ENCODE data around the gene TRIM64. TPM values are rescaled to one million over a fixed set of nuclear protein-coding genes. Genes with fewer than 3 reads are reported as not detected.
"Not testable (repeated sequence)": the region's sequence is repeated elsewhere in the genome, so short reads cannot be mapped to it uniquely, and the experiment has no call there.

The TRIM64 gene, protein sequence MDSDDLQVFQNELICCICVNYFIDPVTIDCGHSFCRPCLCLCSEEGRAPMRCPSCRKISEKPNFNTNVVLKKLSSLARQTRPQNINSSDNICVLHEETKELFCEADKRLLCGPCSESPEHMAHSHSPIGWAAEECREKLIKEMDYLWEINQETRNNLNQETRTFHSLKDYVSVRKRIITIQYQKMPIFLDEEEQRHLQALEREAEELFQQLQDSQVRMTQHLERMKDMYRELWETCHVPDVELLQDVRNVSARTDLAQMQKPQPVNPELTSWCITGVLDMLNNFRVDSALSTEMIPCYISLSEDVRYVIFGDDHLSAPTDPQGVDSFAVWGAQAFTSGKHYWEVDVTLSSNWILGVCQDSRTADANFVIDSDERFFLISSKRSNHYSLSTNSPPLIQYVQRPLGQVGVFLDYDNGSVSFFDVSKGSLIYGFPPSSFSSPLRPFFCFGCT
- polyA plus RNA-seq (2013, experiment 1 of 2) = not detected
- polyA plus RNA-seq (2013, experiment 2 of 2) = not detected

DNA sequence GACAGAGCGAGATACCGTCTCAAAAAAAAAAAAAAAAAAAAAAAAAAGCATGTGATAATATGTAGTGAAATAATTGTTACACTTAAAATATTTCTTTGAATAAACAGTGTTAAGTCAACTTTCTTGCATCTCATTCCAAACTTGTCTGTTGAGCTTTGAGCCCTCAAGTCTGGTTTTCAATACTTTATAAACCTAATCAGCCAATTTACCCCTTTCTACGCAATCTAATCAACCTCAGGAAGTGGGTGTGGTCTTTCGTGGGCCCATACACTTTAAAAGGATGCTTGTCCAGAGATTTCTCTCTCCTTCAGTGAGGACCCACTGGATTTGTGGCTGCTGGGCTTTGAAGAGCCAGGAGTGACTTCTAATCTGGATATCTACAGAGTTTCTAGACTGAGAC lies at the start of gene TRIM64:
Gene TRIM64, plus strand, starts transcription at position 301 of the 400 bp plus-strand sequence. CDS start 2,467 bp downstream, outside the sequence.
- H3K4ac ChIP-seq (ENCODE audit: low read depth, low read length); H2BK120ac ChIP-seq (ENCODE audit: low read depth, low read length); H3K36me3 ChIP-seq (ENCODE audit: control insufficient read depth, insufficient read depth, low read length); H3K79me1 ChIP-seq (ENCODE audit: low read length); H4K5ac ChIP-seq (ENCODE audit: low read length); H3K4me2 ChIP-seq (ENCODE audit: low read length); H3K4me3 ChIP-seq (ENCODE audit: low read length); H3K4me1 ChIP-seq (ENCODE audit: control insufficient read depth, low read depth, low read length); H3K56ac ChIP-seq (ENCODE audit: low read length); H3K18ac ChIP-seq (ENCODE audit: low read length); H4K8ac ChIP-seq (ENCODE audit: low read depth, low read length); H3K9ac ChIP-seq (ENCODE audit: low read length); H3K79me2 ChIP-seq (ENCODE audit: control insufficient read depth, insufficient read depth, low read length); H3K23ac ChIP-seq (ENCODE audit: low read length); H3K27ac ChIP-seq (ENCODE audit: low read depth, low read length); DNase-seq; H2BK5ac ChIP-seq (ENCODE audit: low read length); H3K27me3 ChIP-seq (ENCODE audit: insufficient read depth, low read length, poor library complexity); H2AK5ac ChIP-seq (ENCODE audit: low read length); H2BK15ac ChIP-seq (replicated peaks; ENCODE audit: low read depth): not testable (repeated sequence)
- no CpG with 5 or more reads among the region's 4 CpGs for WGBS (ENCODE audit: extremely low coverage, insufficient coverage, low lambda C conversion rate)

DNA sequence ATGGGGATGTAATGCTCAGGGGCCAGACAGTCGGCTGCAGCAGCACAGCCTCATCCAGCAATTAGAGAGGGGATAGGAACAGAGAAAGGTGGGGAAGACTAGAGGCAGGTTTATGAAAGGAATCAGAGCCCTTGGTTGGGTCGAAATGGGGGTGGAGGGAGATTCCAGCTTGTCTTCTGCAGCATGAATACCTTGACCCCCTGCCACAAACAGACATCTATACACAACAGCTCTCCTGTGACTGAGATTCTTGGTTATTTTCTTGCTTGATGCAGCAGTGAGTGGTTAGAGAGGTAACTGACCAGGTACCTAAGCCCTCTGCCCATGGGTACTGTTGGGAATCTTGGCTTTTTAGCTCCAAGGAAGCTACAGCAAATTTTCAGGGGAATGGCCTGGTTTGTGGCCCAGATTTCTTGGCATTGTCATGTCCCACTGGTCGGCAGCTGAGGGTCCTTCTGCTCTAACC lies 43.6 kb upstream of the TRIM64 start, which contains the start of gene TRIM49D1:
Gene TRIM49D1, minus strand, starts transcription at position 51 of the 466 bp plus-strand sequence. CDS start 4,535 bp downstream, outside the sequence.
- DNase-seq = no peak
- Histone ChIP-seq H3K4me3 (ENCODE audit: low read length) (no peak within 1 kb of the TSS), H2BK15ac (replicated peaks; ENCODE audit: low read depth) (no peak within 1 kb of the TSS), H4K8ac (ENCODE audit: low read depth, low read length) (no peak within 1 kb of the TSS), H3K36me3 (ENCODE audit: control insufficient read depth, insufficient read depth, low read length) (no peaks in the 10 kb centered on the region), H2BK120ac (ENCODE audit: low read depth, low read length) (no peak within 1 kb of the TSS), H3K56ac (ENCODE audit: low read length) (no peak within 1 kb of the TSS), H3K4ac (ENCODE audit: low read depth, low read length) (no peak within 1 kb of the TSS), H3K27me3 (ENCODE audit: insufficient read depth, low read length, poor library complexity) (no peaks in the 10 kb centered on the region), H3K9ac (ENCODE audit: low read length) (no peak within 1 kb of the TSS), H3K4me2 (ENCODE audit: low read length) (no peak within 1 kb of the TSS), H4K5ac (ENCODE audit: low read length) (no peak within 1 kb of the TSS), H2BK5ac (ENCODE audit: low read length) (no peak within 1 kb of the TSS), H3K79me1 (ENCODE audit: low read length) (no peaks in the 10 kb centered on the region), H3K23ac (ENCODE audit: low read length) (no peak within 1 kb of the TSS), H3K18ac (ENCODE audit: low read length) (no peak within 1 kb of the TSS), H3K27ac (ENCODE audit: low read depth, low read length) (no peak within 1 kb of the TSS), H2AK5ac (ENCODE audit: low read length) (no peak within 1 kb of the TSS), H3K4me1 (ENCODE audit: control insufficient read depth, low read depth, low read length) (no peaks in the 10 kb centered on the region), H3K79me2 (ENCODE audit: control insufficient read depth, insufficient read depth, low read length) (no peaks in the 10 kb centered on the region)
- whole genome bisulfite sequencing (ENCODE audit: extremely low coverage, insufficient coverage, low lambda C conversion rate) = no CpG with 5 or more reads among the region's 3 CpGs

DNA sequence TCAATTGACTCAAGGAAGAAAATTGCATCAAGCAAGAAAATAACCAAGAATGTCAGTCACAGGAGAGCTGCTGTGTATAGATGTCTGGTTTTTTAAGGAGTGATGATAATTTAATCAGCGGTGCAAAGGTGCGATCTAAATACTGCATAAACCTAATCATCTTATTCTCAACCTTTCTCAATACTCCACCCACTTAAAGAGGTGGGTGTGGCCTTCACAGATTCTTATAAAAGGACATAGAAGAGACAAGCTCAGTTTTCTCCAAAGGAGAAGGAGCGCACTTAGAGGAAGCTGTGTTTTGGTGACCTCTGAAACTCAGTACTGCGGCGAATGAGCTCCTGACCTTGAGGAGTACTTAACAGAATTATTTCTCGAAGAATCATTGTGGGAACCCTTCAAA lies 42.1 kb upstream of the TRIM64 start, which contains the start of gene TRIM49D2:
Gene TRIM49D2, plus strand, starts transcription at position 301 of the 400 bp plus-strand sequence. CDS start 2,698 bp downstream, outside the sequence.
- not testable (repeated sequence) for H3K23ac ChIP-seq (ENCODE audit: low read length); H3K27ac ChIP-seq (ENCODE audit: low read depth, low read length)

DNA sequence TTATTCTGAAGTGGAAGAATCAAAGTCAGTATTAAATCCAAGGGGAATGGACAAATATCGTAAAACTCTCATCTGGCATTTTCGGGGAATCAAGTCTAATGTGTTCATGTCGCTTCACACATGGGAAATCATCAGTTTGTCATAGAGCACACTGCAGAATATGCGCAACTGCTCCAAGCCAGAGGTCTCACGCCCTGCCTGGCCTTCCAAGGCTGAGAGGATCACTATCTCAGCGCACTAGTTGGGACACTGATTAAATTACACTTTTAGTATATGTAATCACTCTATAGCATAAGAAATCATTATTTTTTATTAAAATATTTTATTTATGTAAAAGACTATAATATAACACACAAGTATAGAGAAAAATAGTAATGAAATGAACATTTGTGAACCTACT lies 5.0 kb upstream of the TRIM64 start:
- H3K79me1 ChIP-seq (ENCODE audit: low read length); H2BK15ac ChIP-seq (replicated peaks; ENCODE audit: low read depth); H3K4me1 ChIP-seq (ENCODE audit: control insufficient read depth, low read depth, low read length); H3K18ac ChIP-seq (ENCODE audit: low read length); H3K9ac ChIP-seq (ENCODE audit: low read length); H3K27me3 ChIP-seq (ENCODE audit: insufficient read depth, low read length, poor library complexity); DNase-seq; H3K23ac ChIP-seq (ENCODE audit: low read length); H3K4ac ChIP-seq (ENCODE audit: low read depth, low read length); H4K8ac ChIP-seq (ENCODE audit: low read depth, low read length); H2BK5ac ChIP-seq (ENCODE audit: low read length); H3K27ac ChIP-seq (ENCODE audit: low read depth, low read length); H3K4me2 ChIP-seq (ENCODE audit: low read length); H2BK120ac ChIP-seq (ENCODE audit: low read depth, low read length); H3K36me3 ChIP-seq (ENCODE audit: control insufficient read depth, insufficient read depth, low read length); H3K4me3 ChIP-seq (ENCODE audit: low read length); H4K5ac ChIP-seq (ENCODE audit: low read length); H2AK5ac ChIP-seq (ENCODE audit: low read length); H3K79me2 ChIP-seq (ENCODE audit: control insufficient read depth, insufficient read depth, low read length); H3K56ac ChIP-seq (ENCODE audit: low read length): not testable (repeated sequence)
- WGBS (ENCODE audit: extremely low coverage, insufficient coverage, low lambda C conversion rate) = no CpG with 5 or more reads among the region's 6 CpGs

More for the DNA sequence above, 42.1 kb upstream of the TRIM64 start, which contains the start of gene TRIM49D2:
- not testable (repeated sequence) for H2BK120ac ChIP-seq (ENCODE audit: low read depth, low read length); H3K56ac ChIP-seq (ENCODE audit: low read length); H3K27me3 ChIP-seq (ENCODE audit: insufficient read depth, low read length, poor library complexity); H3K36me3 ChIP-seq (ENCODE audit: control insufficient read depth, insufficient read depth, low read length); H2AK5ac ChIP-seq (ENCODE audit: low read length); H3K4me3 ChIP-seq (ENCODE audit: low read length); H3K9ac ChIP-seq (ENCODE audit: low read length); H3K4me1 ChIP-seq (ENCODE audit: control insufficient read depth, low read depth, low read length); H3K4me2 ChIP-seq (ENCODE audit: low read length); H2BK5ac ChIP-seq (ENCODE audit: low read length); H2BK15ac ChIP-seq (replicated peaks; ENCODE audit: low read depth); H3K79me2 ChIP-seq (ENCODE audit: control insufficient read depth, insufficient read depth, low read length); H3K79me1 ChIP-seq (ENCODE audit: low read length); H3K18ac ChIP-seq (ENCODE audit: low read length); DNase-seq; H4K5ac ChIP-seq (ENCODE audit: low read length); H3K4ac ChIP-seq (ENCODE audit: low read depth, low read length); H4K8ac ChIP-seq (ENCODE audit: low read depth, low read length)
- WGBS (ENCODE audit: extremely low coverage, insufficient coverage, low lambda C conversion rate) = no CpG with 5 or more reads among the region's 6 CpGs

Small RNAs within 50 kb of the gene (small RNA-seq; reads per million reads assigned to genes)
- not detected for gene AP004607.1 (ENCODE audit: insufficient read depth)

Data from mesendoderm (in vitro differentiated cells).